TTC549 (cell line): ENCODE measurements around the gene MSRB3.
"Not testable (repeated sequence)": the region's sequence is repeated elsewhere in the genome, so short reads cannot be mapped to it uniquely, and the experiment has no call there.

Source experiments
- FAIRE-seq: peaks from 2 replicates; lab custom pipeline; 2012; peaks lifted over from hg19 to GRCh38; lab: Jason Lieb, UNC

The MSRB3 gene

DNA sequence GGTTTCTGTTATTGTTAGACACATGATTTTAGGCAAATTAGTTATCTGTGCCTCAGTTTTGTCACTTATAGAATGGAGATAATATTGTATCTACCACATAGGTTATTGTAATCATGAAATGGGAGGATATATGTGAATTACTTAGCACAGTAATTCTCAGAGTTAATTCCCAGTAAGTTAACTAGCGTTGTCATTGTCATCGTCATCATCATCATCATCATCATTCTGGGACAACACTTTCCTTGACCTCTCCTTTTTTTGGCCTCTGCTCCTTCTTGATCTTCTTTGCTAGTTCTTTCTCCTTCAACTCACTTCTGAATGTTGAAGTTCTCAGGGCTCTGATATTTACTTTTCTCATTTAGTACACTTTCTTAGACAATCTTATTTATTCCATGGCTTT lies 13.8 kb downstream of the MSRB3 start:
- FAIRE-seq: no peak

DNA sequence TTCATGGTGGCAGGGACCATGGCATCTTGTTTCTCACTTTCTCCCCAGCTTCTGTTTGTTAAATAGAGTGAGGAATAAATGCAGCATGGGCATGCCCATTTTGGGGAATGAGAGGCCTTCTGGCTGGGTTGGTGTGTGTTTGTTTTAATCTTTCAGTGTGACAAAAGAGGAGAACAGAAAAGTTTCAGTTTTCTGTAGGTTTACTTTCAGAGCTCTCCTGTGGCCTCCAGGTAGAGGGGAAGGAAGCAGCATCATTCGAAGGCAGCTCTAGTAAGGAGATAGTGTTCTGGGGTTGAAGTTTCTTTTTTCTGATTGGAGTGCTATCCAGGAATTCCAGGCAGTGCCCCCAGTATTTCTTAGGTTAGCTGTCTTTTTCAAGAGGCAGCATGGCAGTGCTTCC lies 15.3 kb downstream of the MSRB3 start:
- FAIRE-seq: no peak

DNA sequence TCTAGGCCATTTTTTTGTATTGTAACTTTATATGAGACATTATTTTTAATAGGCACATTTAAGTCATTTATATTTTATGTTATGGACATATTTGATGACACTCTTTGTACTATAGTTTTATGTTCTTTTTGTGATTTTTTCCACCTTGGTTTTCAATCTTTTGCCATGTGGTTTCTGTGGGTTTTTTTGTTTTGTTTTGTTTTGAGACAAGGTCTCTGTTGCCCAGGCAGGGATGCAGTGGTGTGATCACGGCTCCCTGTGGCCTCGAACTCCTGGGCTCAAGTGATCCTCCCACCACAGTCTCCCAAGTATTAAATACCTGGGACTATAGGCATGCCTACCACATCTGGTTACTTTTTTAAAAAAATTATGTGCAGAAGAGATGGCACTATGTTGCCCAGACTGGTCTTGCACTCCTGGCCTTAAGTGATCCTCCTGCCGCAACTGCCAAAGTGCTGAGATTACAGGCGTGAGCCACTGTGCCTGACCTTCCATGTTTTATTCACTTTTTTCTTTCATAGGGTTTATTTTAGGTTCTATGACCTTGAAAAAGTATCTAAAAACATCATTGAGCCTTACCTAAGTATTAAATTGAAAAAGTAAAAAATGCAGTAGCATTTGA lies 16.3 kb downstream of the MSRB3 start:
- FAIRE-seq: no peak

DNA sequence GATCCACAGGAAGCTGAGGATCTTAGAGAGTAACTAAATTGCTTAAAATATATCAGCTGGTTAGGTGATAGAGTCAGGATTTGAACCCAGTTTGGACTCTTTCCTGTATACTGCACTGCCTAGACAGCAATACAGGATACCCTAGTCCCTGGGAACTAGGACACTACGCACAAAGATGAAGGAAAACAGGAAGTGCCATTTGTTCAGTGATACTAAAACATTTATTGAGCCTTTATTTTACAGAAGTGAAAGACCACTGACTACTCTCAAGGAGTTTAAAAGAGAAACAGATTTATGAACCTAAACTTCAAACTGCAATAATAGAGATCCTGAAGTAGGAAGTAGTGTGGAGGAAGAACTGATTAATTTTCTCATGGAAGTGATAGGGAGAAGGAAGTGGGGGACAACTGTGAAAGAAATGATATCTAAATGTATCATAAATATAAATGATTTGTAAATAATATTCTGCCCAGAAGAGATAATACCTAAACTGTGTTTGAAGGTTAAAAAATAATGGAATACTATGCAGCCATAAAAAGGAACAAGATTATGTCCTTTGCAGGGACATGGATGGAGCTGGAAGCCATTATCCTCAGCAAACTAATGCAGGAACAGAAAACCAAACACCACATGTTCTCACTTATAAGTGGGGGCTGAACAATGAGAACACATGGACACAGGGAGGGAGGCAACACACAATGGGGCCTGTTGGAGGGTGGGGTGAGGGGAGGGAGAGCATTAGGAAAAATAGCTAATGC lies 18.2 kb downstream of the MSRB3 start:
- FAIRE-seq: no peak

DNA sequence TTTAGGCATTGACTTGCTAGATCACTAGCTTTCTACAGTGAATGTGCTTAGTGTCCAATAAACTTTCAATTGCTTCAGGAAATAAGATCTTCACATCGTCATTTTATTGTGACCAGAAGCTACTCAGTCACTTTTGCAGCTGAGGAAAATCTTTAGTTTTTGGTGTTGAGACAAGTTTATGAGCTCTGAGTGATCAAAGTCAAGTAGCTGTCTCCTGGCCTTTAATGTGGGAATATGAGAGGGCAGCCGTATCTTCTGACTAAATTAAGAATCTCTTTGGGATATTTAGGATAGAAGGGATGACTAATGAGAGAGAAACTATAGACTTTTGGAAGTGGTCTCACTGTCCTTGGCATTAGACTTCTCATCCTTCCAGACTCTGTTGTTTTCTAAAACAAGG lies 21.6 kb downstream of the MSRB3 start:
- FAIRE-seq: no peak

DNA sequence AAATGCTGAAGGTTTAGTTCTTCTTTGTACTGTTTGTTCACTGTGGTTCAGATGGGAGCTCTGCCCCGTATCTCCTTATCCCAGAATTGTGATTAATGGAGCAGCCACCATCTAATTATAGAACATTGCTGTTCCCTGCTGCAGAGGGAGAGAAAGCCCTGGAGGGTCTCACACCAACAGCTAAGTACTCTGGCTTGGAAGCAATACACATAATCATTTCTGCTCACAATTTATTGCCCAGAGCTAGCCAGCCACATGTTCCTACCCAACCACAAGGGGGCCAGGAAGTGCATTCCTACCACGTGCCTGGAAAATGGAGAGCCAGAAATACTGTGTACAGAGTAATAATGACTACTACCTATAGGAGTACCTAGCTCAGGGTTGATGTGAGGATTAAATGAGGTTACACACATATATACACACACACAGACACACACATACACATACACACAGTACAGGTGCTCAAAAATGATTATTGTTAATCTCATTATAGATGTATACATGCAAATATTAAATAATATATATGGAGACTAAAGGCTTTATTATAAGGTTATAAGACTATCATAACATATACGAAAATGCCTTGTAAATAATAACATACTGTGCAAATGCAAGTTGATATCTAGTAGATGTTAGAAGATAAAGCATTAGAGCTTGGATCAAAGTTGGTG lies 22.3 kb downstream of the MSRB3 start:
- peak; percentile 5 for FAIRE-seq

DNA sequence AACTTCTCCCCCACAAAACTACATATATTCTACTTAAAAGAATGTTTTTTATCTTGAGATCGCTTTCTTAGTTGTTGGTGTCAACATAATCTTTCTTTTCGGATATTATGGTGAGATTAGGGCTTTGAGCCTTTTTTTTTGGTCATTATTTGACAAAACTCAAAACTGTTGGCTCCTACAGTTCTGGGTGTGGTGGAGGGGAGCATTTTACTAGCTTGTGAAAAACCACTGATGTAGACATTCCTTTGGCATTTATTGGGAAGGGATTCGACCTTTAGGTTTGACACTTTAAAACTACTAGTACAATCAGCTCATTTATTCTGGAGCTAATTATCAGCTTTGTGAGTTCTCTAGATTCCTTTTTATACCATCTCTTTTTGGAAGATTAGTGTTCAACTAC lies 24.4 kb downstream of the MSRB3 start:
- no peak for FAIRE-seq

DNA sequence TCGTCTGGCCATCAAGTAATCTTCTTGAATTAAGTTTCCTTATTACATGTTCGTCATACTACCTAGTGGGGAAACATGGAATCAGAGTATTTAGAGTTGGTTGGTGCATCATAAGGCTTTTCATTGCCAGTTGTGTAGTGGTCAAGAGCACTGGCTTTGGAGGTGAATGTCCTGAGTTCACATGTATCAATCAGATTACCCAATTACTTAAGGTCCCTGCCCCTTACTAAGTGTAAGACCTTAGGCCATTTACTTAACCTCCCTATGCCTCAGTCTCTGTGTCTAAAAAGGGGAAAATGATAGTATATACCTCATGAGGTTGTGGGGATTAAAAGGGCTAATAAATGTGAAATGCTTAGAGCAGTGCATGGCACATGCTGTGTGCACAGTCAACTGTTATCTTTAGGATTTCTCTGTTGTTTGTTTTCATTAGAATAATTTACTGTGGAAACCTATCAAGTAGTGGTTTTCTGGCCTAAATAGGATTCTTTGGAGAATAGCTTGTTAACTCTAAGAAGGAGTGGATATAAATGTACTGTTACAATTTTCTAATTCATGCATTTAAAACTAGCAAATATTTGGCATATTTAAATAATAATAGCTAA lies 27.0 kb downstream of the MSRB3 start:
- no peak for FAIRE-seq

DNA sequence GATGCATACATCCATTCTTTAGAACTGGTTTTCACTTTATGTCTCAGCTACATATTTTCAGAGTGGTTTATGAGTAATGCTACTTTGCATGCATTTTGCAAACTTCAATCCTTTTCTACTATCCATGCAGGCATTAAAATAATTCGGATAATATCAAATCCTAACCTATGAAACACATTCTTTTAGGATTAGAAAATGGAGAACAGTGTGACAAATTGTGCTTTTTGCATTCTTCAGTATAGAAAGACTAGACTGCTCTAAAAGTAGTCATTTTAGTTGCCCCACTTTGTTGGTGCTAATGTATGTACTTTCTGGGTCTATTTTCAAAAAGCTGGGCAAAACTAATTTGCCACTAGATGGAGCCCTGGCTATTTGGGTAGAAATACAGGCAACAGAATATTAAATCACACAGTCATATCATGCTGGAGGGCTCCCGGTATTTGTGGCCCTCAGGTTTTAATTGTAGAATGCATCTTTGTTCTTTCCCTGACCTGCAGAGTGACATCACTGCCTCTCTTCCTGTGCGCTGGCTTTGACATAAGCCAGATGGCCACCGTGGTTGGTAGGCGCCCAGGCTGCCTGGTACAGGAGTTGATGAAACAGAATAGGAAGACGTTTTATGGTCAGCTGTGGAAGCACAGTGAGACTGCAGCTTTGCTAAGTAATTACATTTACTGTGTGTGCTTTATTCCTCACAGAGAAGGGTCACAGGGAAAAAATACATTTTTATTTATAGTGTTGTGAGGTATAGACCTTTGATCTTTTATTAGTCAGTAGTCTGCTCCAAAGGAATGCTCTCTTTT lies 28.1 kb downstream of the MSRB3 start:
- peak; percentile 99 for FAIRE-seq

DNA sequence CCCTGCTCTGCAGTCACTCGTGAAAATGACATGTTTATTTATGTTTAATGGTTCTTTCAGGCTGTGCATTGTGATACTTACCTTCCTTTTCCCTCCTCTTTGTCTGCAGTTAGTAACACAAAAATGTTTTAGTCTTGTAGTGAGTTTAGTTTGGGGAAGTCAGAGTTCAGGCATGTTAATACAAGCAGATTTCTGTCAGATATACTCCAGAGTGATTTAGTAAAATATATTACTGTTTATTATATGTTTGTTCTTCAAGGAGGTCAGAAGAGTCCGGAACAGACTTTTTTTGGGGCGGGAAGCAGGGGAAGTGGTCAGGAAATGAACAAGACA lies 28.7 kb downstream of the MSRB3 start:
- no peak for FAIRE-seq

DNA sequence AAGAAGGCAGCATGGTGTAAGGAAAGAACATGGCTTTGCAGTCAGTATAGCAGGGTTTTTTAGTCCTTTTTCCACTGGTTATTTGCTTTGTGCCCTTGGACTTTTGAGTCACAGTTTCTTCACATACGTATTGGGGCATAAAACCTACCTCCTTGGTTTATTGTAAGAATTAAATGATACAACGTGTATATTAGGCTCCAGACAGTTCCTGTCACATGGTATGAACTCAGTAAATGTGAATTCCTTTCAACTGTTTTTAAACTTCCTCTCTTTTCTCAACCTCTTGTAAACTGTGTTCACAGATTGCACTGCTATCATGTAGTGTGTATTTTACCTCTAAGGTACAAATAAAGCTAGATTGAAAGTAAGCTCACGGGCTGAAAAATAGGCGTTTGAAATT lies 29.5 kb downstream of the MSRB3 start:
- FAIRE-seq: no peak

DNA sequence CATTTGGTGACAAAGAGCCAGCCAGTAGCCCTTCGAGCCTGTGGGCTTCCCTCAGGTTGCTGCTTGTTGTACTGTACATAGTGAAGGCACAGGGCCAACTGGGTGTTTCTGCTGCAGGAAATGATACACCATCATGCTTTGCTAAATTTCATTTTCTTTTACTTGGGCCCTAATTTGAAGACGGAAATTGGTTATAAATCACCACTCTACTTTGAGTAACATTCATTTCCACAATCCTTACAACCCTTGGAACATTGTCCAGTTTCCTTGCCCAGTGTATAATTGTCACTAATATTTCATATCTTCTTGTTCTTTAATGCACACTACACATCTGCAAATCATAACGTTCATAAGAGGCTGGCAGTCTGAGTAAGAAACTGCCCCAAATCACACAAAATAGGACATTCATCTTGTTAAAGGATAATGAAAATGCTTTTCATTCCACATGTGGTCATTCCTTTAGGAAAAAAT lies 30.2 kb downstream of the MSRB3 start:
- peak; percentile 3 for FAIRE-seq

DNA sequence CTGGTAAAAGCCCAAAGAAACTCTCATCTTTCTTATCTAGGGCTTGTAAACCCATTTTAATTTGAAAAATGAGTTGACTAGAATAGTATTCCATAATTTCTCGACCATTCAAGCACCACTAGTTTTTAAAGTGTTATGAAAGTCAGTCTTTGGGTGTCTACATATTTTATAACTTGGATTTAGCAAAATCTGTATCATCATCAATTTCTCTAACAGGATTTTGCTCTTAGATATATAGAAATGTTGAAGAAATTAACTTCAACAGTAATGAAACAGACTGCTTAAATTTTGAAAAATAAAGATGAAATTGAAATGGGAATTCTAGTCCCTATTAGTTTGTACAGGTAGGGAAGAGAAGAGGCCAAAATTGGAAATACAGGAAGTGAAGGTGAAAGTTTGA lies 32.8 kb downstream of the MSRB3 start:
- FAIRE-seq: peak; percentile 7

DNA sequence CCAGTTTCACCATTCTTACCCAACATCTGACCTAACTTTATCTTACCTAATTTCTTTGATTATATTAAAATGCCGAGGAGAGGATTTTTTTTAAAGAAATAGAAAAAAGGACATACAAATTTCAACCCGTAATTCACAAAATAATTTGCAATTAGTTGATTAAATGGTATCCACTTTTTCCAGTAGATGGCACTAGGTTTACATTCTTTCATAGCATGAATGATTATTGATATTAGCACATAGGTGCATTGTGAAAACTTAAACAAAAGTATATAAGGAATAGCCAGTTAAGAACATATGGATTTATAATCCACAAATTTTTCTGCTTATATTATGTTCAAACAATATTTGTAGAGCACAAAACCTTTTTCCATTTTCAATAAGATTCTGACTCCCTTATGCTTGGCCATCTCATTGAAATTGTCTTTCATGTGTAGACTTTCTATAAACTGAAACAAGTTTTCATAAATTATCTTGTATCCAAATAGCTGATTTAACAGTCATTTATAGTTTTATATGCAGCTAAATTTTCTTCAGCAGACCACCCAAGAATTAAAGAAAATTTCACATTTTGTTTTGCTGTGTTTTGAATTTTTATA lies 35.3 kb downstream of the MSRB3 start:
- FAIRE-seq: no peak

DNA sequence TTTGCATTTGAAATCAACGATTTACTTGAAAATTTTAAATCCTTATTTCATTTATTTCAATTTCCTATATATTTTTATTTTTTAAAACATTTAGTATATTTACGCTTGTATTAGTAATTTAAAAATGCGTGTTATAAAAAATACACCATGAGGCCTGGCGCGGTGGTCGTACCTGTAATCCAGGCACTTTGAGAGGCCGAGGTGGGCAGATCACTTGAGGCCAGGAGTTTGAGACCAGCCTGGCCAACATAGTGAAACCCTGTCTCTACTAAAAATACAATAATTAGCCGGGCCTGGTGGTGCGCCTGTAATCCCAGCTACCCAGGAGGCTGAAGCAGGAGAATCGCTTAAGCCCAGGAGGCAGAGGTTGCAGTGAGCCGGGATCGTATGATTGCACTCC lies 36.8 kb downstream of the MSRB3 start:
- FAIRE-seq: not testable (repeated sequence)

DNA sequence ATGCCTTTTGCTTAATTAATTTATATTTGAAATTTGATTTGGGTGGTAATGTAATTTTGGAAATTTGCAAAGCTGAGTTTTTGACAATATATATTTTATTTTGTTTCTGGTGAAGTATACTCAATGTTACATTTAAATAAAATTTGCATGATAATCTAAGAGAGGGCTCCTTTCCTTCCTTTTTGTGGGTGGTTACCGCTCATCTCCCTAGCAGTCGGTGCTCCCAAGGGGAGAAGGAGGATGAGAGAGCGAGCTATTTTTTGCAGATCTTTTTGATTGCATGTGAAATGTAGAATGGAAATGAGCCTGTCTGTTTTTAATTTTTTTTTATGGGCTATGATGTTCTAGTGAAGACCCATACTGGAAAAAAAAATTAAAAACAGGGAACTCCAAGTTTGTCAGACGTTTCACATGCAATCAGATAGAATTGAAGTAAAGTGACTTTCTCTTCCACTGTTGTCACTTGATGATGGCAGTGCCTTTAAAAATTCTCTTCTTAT lies 39.8 kb downstream of the MSRB3 start:
- no peak for FAIRE-seq

DNA sequence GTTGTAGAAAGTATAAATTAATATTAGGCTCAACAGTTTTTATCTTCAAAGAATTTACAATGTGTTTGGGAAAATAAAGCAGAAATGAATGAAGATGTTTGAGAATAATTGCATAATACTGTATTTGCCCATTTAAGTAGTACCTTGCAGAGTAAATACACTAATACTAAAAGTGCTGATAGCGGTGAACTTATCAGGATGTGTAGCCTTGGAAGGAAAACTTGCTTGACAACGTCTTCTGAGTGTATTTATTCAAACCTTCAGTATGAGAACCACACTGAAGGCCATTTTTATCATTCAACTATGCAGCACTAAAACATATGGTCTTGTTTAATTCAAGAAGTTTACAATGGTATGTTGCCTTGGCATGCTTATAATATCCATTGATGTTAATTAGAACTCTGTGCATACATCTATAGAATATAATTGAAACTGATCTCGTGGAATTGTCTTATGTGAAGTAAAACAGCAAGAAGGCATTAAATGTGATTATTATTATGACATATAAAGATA lies 41.3 kb downstream of the MSRB3 start:
- FAIRE-seq: no peak

DNA sequence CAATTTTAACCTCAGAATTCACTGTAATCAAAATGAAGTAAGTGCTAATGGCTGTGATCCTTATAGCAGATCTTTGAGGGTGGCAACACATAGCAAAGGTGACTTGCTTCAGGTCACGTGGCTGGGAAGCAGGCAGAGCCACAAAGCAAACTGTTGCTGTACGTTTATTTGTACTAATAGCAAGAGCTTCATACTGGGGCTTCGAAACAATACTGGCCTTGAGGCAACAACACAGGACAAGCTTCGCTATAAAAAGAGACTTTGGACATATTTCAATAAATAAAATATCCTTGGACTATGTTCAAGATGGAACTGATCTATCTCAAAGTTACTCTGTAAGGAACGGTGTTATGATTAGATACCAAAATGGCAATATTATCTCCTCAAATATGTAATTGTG lies 44.6 kb downstream of the MSRB3 start:
- no peak for FAIRE-seq

DNA sequence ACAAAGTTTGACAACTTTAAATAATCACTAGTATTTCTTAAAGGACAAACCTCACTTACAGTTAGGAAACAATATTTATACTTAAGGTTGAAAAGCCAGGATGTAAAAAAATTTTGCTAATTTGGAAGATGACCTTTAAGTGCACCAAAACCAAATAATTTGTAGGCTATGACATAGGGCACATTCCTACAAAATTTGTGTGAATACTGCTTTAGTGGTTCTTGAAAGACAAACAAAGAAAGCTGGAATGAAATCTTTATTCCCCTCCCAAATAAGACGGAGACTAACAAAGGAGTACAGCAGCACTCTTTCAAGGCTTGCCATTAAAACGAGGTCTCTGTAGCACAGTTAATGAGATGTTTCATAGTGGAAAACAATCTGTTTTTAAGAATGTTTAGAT lies 45.6 kb downstream of the MSRB3 start:
- no peak for FAIRE-seq

DNA sequence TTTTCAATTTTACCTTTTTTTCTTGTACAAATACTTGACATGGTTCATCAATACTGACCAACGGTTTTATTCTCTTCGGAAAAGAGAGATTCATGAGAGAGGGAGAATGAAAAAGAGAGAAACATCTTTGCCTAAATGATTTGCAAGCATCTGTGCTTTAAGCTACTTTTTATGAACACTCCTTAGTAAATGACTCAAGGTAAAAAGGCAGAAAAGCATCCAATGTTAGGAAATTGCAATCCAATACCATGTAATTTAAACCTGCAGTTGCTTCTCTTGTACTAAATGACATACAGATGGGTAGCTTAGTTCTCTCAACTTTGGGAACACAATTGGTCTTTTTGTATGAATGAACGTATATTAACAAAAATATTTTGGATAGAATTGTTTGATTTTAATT lies 46.1 kb downstream of the MSRB3 start:
- FAIRE-seq: no peak

DNA sequence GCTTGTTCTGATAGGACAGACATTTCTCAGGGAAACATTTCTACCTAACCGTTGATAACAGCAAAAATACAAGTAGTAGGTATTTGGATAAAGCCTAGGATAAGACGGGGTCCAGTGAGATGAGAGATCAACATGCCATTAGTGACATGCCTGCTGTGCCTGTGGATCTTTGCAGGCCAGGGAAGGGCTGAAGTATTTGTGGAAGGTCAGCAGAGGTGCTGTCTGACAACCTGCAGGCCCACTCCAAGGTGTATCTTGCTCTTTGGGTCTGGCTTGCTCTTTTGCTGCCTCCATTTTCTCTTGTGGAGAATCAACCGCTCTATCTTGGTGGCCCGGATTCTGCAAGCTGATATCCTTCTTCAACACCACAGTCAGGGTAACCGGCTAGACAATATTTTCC lies 46.7 kb downstream of the MSRB3 start:
- no peak for FAIRE-seq

DNA sequence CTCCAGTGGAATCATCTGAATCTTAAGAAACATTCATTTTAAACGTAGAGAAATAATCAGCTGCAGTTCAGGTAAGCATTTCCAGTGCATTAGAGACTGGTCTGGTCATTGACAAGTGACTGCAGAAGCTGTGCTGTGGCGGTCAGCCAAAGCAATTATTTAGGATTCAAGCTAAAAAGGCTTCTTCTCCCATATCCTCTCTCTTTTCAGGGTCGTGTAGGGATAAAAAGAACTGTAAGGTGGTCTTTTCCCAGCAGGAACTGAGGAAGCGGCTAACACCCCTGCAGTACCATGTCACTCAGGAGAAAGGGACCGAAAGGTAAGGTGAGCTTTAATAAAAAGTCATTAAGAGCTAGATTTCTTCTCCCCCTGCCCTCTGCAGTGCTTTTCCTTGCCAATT lies 48.1 kb downstream of the MSRB3 start:
- FAIRE-seq: no peak
